Measurements from ENCODE around the gene COX6B2. TPM values are rescaled to one million over a fixed set of nuclear protein-coding genes. Genes with fewer than 3 reads are reported as not detected.

The COX6B2 gene
- total RNA-seq, 1 donor from 2014 or later, result 0.26 TPM

DNA sequence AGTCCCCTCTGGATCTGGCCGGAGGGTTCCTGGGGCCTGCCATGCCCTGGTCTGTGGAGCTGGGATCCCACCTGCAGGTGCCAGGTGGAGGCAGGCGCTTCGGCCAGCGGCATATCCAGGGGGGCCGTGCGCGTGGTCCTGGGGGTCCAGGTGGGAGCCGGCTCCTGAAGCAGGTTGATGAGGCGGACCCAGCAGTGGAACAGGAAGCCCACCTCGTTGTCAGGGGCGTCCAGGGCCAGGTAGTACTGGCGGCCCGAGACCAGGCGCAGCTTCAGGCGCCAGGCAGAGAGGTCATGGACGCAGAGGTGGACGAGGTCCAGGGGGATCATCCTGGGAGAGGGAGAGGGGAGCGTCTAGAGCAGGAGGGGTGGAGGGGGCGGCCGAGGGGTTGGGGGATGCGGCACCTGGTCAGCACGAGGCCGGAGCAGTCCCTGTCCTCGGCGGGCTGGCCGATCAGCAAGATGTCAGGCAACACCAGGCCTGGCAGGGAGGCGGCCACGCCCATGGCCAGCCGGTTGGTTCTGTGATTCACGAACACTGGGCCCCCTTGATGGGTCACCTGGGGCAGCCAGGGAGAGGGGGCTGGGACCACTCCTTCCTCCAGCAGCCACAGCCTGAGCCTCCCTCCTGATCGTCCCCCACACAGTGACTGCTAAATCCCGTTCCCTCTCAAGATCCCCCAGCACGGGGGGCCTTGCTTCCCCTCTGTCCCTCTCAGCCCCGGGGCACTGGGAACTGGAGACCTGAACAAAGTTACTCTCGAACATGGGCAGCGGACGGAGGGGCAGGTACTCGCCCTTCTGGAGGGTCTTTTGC is 7.9 kb upstream of the COX6B2 start:
- DNase-seq, result no peak
- no peak overlapping the region for H3K27ac Mint-ChIP-seq
- H3K27me3 Mint-ChIP-seq, result peaks cover 11% of the 10 kb centered on the region
- H3K4me3 Mint-ChIP-seq, result no peak overlapping the region
- no peaks in the 10 kb centered on the region for H3K4me1 Mint-ChIP-seq
- no peaks in the 10 kb centered on the region for H3K36me3 Mint-ChIP-seq (ENCODE audit: low read depth)
- intact Hi-C loops (cut with micrococcal nuclease), result no loop called here
- H3K9me3 Mint-ChIP-seq, result no peaks in the 10 kb centered on the region

DNA sequence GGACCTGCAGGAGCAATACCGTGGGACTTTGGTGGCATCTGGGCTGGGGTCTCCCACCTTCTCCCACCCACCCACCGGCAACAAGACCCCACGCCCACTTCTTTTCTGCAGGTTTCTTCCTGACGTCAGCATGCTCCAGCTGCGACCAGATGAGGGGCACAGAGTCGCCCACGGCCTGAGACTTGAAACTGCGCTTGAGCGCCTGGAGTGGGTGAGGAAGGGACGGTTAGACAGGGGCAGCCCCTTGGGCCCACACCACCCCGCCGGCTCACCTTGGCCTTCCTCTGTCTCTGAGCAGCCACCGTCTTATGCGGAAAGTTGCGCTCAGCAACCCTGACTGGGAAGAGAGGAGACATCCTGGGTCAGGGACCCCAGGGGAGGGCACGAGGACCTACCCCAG is 6.4 kb upstream of the COX6B2 start:
- intact Hi-C loops (cut with micrococcal nuclease), result no loop called here
- Mint-ChIP-seq H3K27ac (no peak overlapping the region), H3K4me1 (no peaks in the 10 kb centered on the region), H3K9me3 (no peaks in the 10 kb centered on the region), H3K27me3 (peaks cover 14% of the 10 kb centered on the region), H3K4me3 (no peak overlapping the region), H3K36me3 (ENCODE audit: low read depth) (no peaks in the 10 kb centered on the region)
- no peak for DNase-seq

DNA sequence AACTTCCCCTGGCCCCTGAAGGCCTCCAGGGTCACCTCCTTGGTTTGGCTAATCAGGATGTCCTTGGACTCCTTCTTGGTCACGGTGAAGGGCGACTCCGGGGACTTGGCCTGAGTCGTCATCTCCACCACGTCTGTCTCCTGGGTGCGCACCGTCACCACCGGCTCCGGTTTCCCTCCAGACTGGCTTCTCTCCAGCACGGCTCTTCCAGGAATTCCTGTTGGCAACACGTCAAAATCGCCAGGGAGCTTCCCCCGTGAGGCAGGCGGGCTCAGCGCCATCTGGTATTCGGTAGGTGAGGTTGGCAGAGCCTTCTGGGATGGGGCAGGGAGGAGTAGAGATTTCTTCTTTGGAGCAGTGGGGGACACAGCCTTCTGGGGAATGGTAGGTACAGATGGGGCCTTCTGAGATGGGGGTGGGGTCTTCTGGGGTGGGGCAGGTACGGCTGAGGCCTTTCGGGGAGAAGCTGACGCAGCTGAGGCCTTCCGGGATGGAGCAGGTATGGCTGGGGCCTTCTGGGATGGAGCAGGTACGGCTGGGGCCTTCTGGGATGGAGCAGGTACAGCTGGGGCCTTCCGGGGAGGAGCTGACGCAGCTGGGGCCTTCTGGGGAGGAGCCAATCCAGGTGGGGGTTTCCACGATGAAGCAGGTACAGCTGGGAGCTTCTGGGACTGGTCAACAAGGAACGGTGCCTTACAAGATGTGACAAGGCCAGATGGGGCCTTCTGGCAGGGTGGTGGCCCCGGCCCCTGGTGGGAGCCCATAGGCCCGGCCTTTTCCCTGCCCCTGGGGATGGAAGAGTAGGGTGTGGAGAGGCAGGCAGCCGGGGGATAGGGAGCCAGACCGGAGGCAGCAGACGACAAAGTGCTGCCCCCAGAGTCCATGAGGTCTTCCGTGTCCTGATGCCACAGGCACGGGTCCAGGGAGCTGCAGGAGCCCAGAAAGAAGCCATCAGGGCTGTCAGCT is 4.7 kb upstream of the COX6B2 start:
- H3K36me3 Mint-ChIP-seq (ENCODE audit: low read depth), result no peaks in the 10 kb centered on the region
- H3K4me3 Mint-ChIP-seq, result no peak overlapping the region

DNA sequence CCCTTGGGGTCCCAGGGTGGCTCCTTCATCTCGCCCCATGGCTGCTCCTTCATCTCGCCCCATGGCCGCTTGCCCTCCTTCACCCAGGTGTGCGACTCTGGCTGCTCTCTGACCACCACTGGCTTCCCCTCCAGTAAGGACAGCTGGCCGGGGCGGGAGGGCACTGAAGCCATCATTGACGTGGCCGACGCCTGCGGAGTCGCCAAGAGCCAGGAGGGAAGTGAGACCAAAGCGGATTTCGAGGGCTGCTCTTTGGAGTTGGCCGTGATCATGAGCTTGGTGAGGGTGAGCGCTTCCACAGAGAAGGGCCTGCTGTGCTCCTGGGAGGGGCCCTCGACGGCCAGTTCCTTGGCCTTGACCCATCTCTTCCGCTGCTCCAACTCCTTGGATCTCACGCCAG is 4.0 kb upstream of the COX6B2 start:
- DNase-seq, result no peak
- intact Hi-C loops (cut with micrococcal nuclease), result no loop called here
- H3K36me3 Mint-ChIP-seq (ENCODE audit: low read depth), result no peaks in the 10 kb centered on the region
- H3K27me3 Mint-ChIP-seq, result peaks cover 24% of the 10 kb centered on the region
- H3K4me3 Mint-ChIP-seq, result no peak overlapping the region
- H3K27ac Mint-ChIP-seq, result no peak overlapping the region
- no peaks in the 10 kb centered on the region for H3K9me3 Mint-ChIP-seq
- peaks cover 3% of the 10 kb centered on the region for H3K4me1 Mint-ChIP-seq

More for the DNA sequence above, 4.7 kb upstream of the COX6B2 start:
- intact Hi-C loops (cut with micrococcal nuclease), result no loop called here
- H3K27ac Mint-ChIP-seq, result no peak overlapping the region
- peaks cover 22% of the 10 kb centered on the region for H3K27me3 Mint-ChIP-seq
- DNase-seq, result no peak
- no peaks in the 10 kb centered on the region for H3K9me3 Mint-ChIP-seq
- H3K4me1 Mint-ChIP-seq, result no peaks in the 10 kb centered on the region

DNA sequence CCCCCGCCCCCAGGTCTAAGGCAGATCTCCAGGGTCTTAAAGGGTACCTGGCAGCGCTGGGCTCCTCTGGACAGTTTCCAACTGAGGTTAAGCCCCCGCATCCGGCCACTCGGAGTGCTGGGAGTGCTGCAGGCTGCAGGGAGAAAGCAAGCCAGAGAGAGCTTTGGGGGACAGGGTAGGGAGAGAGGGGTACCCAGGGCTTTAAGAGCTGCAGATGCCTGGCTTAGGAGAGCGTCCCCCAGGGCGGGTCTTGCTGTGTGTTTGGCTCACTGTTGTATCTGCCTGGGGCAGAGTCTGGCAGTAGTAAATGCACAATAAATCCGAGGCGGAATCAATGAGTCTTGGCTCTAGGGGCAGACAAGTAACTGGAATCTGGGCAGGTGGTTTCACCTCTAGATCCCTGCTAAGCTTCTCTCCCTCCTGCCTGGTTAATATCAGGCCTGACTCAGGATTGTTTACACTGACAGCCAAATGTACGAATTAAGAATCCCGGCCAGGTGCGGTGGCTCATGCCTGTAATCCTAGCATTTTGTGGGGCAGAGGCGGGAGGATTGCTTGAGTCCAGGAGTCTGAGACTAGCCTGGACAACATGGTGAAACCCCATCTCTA is 798 bp upstream of the COX6B2 start:
- intact Hi-C loops (cut with micrococcal nuclease), result no loop called here

DNA sequence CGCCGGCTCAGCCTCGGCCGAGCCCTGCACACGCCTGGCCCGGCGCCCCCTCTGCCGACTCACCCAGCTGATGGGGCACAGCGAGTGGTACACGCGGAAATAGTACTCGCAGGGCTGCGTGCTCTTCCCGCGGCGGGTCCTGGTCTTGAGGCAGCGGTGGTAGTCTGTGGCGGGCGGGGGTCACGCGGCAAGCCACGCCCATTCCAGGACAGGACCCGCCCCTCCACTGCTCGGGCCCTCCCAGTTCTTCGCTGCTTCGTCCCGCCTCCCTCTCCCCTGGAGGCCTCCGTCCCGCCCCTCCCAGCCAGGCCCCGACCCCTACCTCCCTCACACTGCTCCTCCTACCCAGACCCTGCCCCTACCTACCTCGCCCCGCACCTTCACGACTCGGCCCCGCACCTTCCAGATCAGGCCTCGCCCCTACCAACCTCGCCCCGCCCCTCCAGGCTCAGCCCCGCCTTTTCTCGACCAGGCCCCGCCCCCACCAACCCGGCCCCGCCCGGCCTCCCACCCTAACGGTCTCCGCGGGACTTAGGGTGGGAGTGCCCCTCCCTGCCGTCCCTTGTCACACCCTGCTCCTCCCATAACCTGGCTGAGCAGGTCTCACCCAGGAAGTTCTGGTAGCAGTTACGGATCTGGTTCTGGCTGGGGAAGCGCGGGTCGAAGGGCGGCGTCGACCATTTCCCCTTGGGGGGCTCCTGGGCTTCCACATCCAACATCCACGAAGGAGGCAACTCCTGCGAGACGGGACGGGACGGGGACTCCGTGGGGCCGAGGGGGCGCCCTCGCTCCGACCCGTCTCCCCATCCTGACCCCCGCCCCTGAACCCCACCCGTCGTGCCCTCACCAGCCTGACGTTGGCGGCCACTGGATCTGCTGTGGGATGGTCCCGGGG is 469 bp downstream of the COX6B2 start:
- Mint-ChIP-seq H3K36me3 (ENCODE audit: low read depth) (no peaks in the 10 kb centered on the region), H3K4me1 (peaks cover 22% of the 10 kb centered on the region), H3K4me3 (peak overlapping the region; percentile 83), H3K27me3 (peaks cover 49% of the 10 kb centered on the region), H3K9me3 (no peaks in the 10 kb centered on the region), H3K27ac (no peak overlapping the region)
- peak; percentile 89 for DNase-seq
- intact Hi-C loops (cut with micrococcal nuclease), result loop anchor here (1.0 kb wide), 1 partner anchor 15 kb away; the partner anchor contains the start of gene KMT5C

More for the DNA sequence above, 798 bp upstream of the COX6B2 start:
- Mint-ChIP-seq H3K27me3 (peaks cover 49% of the 10 kb centered on the region), H3K4me1 (peaks cover 22% of the 10 kb centered on the region), H3K4me3 (no peak overlapping the region), H3K27ac (no peak overlapping the region), H3K9me3 (no peaks in the 10 kb centered on the region), H3K36me3 (ENCODE audit: low read depth) (no peaks in the 10 kb centered on the region)
- peak; percentile 63 for DNase-seq

DNA sequence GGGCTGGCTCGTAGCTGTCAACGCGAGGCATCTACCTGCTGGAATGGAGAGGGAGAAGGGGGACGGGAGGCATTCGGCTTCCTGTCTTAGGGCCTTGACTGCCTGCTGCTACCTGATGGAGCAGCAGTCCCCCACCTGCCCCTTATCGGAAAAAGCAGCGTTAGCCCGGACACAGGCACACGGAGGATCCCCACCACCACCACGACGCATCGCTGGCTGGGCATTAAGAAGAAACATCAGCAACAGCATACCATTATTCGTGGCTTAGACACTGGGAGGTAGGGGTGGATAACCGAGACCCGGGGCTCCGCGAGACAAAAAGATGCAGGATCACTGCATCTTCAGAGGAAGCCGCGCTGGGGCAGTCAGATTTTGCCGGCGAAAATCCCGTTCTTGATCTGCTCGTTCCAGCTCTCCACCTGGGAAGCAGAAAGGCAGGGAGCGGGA is 1.1 kb downstream of the COX6B2 start:
- intact Hi-C loops (cut with micrococcal nuclease), result loop anchor here (1.0 kb wide), 1 partner anchor 14 kb away; the partner anchor contains the start of gene KMT5C
- no peaks in the 10 kb centered on the region for H3K9me3 Mint-ChIP-seq
- peaks cover 22% of the 10 kb centered on the region for H3K4me1 Mint-ChIP-seq
- H3K36me3 Mint-ChIP-seq (ENCODE audit: low read depth), result no peaks in the 10 kb centered on the region
- H3K27ac Mint-ChIP-seq, result no peak overlapping the region
- H3K27me3 Mint-ChIP-seq, result peaks cover 49% of the 10 kb centered on the region
- no peak for DNase-seq
- peak overlapping the region; percentile 83 for H3K4me3 Mint-ChIP-seq

DNA sequence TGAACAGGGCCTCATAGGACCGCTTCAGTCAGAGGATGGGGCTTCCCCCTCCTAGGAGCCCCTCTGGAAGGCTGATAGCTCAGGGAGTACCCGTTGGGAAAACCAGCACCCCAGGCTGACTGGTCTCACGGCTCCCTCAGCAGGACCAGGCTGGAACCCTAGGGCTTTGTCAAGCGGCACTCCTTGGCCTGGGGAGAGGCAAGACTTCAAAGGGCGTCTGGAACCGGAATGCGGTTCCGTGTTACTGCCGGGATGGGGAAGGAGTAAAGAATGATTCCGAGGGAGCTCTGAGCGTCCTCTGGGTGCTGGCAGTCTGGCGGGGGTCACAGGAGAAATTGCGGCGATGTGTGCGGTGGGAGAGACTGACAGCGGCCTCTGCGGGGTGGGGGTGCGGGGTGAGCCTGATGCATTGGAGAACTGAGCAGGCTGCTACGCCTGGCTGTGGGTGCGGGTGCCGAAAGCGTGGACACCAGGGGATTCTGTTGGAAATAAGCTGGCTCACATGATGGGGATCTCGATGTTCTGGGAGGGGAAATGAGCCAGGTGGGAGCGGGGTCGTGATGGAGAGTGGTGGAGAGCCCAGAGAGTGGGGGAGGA is 1.9 kb downstream of the COX6B2 start:
- DNase-seq, result no peak
- Mint-ChIP-seq H3K4me1 (peaks cover 22% of the 10 kb centered on the region), H3K27me3 (peaks cover 47% of the 10 kb centered on the region), H3K27ac (peak overlapping the region; percentile 70), H3K9me3 (no peaks in the 10 kb centered on the region), H3K4me3 (peak overlapping the region; percentile 83), H3K36me3 (ENCODE audit: low read depth) (peaks cover 2% of the 10 kb centered on the region)
- intact Hi-C loops (cut with micrococcal nuclease), result loop anchor here (1.0 kb wide), 1 partner anchor 13 kb away; the partner anchor contains the start of gene KMT5C

DNA sequence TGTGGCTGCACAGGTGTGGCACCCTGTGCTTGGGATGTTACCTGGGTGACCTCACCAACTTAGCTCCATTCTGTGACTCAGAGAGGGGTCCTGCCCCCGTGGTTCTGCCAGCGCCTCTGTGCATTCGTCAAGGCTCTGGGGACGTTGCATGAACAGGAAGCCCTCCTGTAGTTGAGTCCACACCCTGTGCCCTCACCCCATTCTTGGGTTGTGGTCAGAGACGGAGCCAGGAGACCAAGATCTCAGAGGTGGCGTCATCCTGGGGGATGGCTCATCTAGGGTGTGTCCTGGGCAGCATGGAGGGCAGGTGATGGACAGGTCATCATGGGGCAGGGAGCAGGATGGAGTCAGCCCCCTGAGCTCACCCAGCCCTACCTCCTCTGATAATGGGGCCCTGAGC is 2.5 kb downstream of the COX6B2 start:
- intact Hi-C loops (cut with micrococcal nuclease), result no loop called here
- H3K36me3 Mint-ChIP-seq (ENCODE audit: low read depth), result peaks cover 2% of the 10 kb centered on the region
- peaks cover 41% of the 10 kb centered on the region for H3K27me3 Mint-ChIP-seq
- no peak for DNase-seq
- H3K9me3 Mint-ChIP-seq, result no peaks in the 10 kb centered on the region
- no peak overlapping the region for H3K27ac Mint-ChIP-seq
- H3K4me3 Mint-ChIP-seq, result no peak overlapping the region
- H3K4me1 Mint-ChIP-seq, result peaks cover 22% of the 10 kb centered on the region

DNA sequence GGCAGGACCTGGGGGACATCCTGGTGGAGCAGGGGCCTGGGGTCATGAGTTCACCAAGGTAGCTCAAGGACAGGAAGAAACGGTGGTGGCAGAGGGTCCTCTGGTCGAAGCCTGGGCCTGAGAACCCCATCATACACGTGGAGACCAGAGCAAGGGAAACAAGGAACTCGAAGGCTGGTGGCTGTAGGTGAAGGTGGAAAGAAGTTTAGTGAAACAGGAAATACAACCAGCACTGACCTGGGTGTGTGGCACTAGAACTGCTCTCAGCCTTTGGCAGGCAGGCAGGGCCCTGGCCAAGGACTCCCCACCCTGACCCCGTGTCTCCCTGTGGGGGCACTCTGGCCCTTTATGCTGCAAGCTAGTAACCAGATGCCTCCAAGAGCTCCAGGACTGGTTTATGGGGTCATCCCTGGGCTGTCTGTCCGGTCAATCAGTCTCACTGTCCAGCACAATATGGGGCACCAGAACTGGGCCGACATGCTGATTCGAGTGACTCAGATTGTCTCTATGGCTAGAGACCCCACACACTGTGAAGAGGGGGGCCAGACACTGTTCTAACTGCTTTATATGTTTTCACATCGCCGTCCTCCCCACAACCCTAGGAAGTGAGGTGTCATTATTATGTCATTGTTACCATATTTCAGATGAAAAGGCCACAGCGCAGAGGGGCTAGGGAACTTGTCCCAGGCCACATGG is 3.8 kb downstream of the COX6B2 start:
- Mint-ChIP-seq H3K4me3 (no peak overlapping the region), H3K36me3 (ENCODE audit: low read depth) (peaks cover 2% of the 10 kb centered on the region), H3K9me3 (no peaks in the 10 kb centered on the region), H3K27me3 (peaks cover 35% of the 10 kb centered on the region), H3K4me1 (peaks cover 22% of the 10 kb centered on the region), H3K27ac (no peak overlapping the region)
- no peak for DNase-seq
- intact Hi-C loops (cut with micrococcal nuclease), result no loop called here

DNA sequence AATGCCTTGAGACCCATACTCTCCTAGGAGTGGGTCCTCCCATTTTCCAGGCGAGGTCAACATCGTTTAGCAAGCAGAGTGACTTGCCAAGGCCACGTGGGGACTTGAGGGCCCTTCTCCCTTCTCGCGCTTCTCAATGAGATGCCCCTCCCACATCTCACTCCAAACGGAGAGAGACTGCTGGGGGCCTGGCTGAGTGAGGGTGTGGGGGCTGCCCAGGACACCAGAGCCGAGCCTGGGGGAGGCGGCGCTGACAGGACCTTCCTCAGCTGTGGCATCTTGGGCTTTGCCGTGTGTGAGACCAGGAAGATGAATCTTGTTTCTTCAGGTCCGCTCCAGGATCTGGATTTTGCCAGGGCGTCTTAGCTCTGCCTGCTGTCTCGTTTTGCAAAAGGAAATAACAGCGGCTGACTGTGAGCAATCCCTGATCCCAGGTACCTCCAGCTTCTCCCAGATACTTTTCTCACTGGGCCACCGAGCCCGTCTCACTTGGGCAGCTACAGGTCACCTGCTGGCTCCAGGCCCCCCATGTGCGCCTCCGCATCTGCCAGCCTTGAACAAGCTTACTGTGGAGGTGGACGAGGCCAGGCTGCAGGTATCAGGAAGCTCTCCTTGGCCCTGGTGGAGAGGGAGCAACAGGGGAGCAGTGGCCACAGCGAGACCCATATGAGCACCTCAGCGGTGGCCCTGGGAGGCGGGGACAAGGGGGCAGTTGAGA is 6.0 kb downstream of the COX6B2 start:
- intact Hi-C loops (cut with micrococcal nuclease), result no loop called here
- H3K4me3 Mint-ChIP-seq, result no peak overlapping the region
- no peaks in the 10 kb centered on the region for H3K9me3 Mint-ChIP-seq
- H3K27ac Mint-ChIP-seq, result no peak overlapping the region
- H3K4me1 Mint-ChIP-seq, result peaks cover 19% of the 10 kb centered on the region
- peaks cover 24% of the 10 kb centered on the region for H3K27me3 Mint-ChIP-seq
- no peak for DNase-seq
- peaks cover 2% of the 10 kb centered on the region for H3K36me3 Mint-ChIP-seq (ENCODE audit: low read depth)

Data from activated CD4-positive, alpha-beta T cell treated with anti-CD3 and anti-CD28 coated beads, Interleukin-2, amount 10 ng/mL, durations not matched to agents 24 days and 14 days (primary cell).